ENCODE results near the gene CHPF.

DNA sequence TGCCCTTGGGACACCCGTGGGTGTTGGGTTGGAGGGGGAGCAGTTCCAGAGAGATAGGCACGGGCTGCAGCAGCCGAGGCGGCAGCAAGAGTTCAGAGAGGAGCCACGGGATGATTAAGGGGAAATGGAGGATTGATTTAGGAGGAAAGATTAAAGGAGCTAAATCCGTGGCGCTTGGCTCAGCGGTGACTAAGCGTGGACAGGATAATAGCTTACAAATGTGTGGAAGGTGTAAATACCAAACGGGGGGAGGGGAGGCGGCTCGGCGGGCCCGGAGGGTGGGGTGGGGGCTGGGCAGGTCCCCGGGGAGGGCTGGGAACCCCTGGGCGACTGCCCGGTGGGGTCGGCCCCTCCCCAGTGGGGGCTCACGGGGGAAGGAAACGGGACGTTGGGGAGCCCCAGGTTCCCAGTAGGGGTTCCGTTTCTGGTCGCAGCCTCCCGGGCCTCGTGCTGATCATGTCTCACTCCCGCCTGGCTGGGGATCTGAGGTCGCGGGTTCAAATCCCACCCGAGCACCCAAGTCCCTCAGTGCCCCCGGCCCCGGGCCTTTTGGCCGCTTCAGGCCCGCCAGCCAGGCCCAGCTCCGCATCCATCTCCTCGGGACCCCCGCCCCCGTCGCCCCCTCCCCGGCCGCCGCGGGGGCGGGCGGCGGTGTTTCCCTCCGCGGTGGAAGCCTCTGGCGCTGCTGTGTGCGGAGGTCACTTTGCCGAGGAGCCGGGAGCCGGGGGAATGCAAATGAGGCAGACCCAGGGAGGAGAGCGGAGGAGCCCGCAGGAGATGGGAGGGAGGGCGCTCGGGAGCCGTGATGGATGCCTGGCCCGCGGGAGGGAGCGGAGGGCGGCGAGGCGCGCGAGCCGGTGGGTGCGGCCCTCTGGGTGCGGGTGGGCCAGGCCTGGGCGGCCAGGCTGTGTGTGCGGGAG lies 21.2 kb downstream of the CHPF start:
- TF ChIP-seq CTCF (IDR thresholded peaks at IDR 0.05) (no peak), POLR2A (IDR thresholded peaks at IDR 0.05) (no peak)

Data from upper lobe of left lung (tissue), 4 donors.